Tibial nerve (tissue), 4 donors: ENCODE data around the gene CD81. TPM values are rescaled to one million over a fixed set of nuclear protein-coding genes. Genes with fewer than 3 reads are reported as not detected.

ENCODE experiments used
- DNase-seq, 2 donors: peaks; one replicate each; pipeline ENCODE4 v3.0.0-alpha.2; 2019; ENCODE audit warnings: low spot score in 2 of 2
- H3K27ac ChIP-seq, 4 donors: fragments of 200-600 bp; sonication (generic) in 3 of 4; one replicate each; pipeline ENCODE4 v1.5.1; 2017 to 2019; ENCODE audit warnings: mild to moderate bottlenecking in 1 of 4
- H3K27me3 ChIP-seq, 2 donors: fragments of 200-600 bp; sonication (generic) in 1 of 2; one replicate each; pipeline versions ENCODE4 v1.5.1 to v1.6.0; 2017 to 2019
- H3K36me3 ChIP-seq, 3 donors: fragments of 200-600 bp; sonication (generic); one replicate each; pipeline ENCODE4 v1.5.1; 2018 to 2019
- H3K4me1 ChIP-seq, 4 donors: fragments of 200-600 bp; sonication (generic) in 3 of 4; one replicate each; pipeline ENCODE4 v1.5.1; 2017 to 2019
- H3K4me3 ChIP-seq, 4 donors: fragments of 200-600 bp; sonication (generic) in 3 of 4; one replicate each; pipeline ENCODE4 v1.5.1; 2017 to 2019; ENCODE audit warnings: mild to moderate bottlenecking in 1 of 4, moderate library complexity in 1 of 4
- H3K9me3 ChIP-seq, 4 donors: fragments of 200-600 bp; sonication (generic) in 3 of 4; one replicate each; pipeline ENCODE4 v1.5.1; 2017 to 2019
- CTCF ChIP-seq, 5 experiments: fragments of 200-600 bp in 3 of 5; fragments of 450-650 bp in 2 of 5; sonication (generic) in 3 of 5; IDR thresholded peaks; one replicate each; pipeline ENCODE4 v1.5.1; 2016 to 2019; ENCODE audit warnings: antibody characterized with exemption in 5 of 5, mild to moderate bottlenecking in 3 of 5, moderate library complexity in 2 of 5
- EP300 ChIP-seq, 2 donors: sonication (generic); formaldehyde crosslinking; IDR thresholded peaks; one replicate each; pipeline ENCODE4 v1.6.1; 2017; ENCODE audit warnings: antibody characterized with exemption in 2 of 2, mild to moderate bottlenecking in 1 of 2
- POLR2A ChIP-seq, 2 donors: fragments of 450-650 bp; IDR thresholded peaks; one replicate each; pipeline ENCODE4 v1.6.1; 2017; ENCODE audit warnings: antibody characterized with exemption in 2 of 2, mild to moderate bottlenecking in 2 of 2, moderate library complexity in 2 of 2
- WGBS, 2 donors: methylation state at CpG; one replicate each; pipeline ENCODE4 v1.1.5; 2018; 5-methylcytosine and 5-hydroxymethylcytosine counted together
- total RNA-seq, 4 donors: library from RNA; depleted of rRNA; stranded (reverse); fragments of >200 nt; gene quantifications; one replicate each; pipeline ENCODE4 v1.1.0, GENCODE V29; 2016

The CD81 gene
- total RNA-seq, 4 donors from 2014 or later, result 650 to 822 (median 674) TPM

GRCh38 chr11:2426826-2427521, 49.9 kb downstream of the CD81 start:
- no peaks in the 10 kb centered on the region for H3K27me3 ChIP-seq
- H3K4me1 ChIP-seq, result no peaks in the 10 kb centered on the region
- H3K27ac ChIP-seq, result no peak overlapping the region
- no peaks in the 10 kb centered on the region for H3K36me3 ChIP-seq
- 87 to 89% methylated on average over 12 to 14 of the region's 14 CpGs for WGBS, 2 donors
- TF ChIP-seq EP300 (IDR thresholded peaks at IDR 0.05) (no peak), CTCF (IDR thresholded peaks at IDR 0.05) (no peak), POLR2A (IDR thresholded peaks at IDR 0.05) (no peak)
- no peak overlapping the region for H3K4me3 ChIP-seq
- no peak for DNase-seq
- H3K9me3 ChIP-seq, result no peaks in the 10 kb centered on the region

- no peaks in the 10 kb centered on the region for H3K36me3 ChIP-seq
- no peak overlapping the region for H3K4me3 ChIP-seq
- no peaks in the 10 kb centered on the region for H3K9me3 ChIP-seq
- no peak for DNase-seq
- 58 to 83% methylated on average over 3 to 9 of the region's 12 CpGs for WGBS, 2 donors
- no peaks in the 10 kb centered on the region for H3K4me1 ChIP-seq
- H3K27me3 ChIP-seq, result no peaks in the 10 kb centered on the region
- TF ChIP-seq EP300 (IDR thresholded peaks at IDR 0.05) (no peak), CTCF (IDR thresholded peaks at IDR 0.05) (no peak), POLR2A (IDR thresholded peaks at IDR 0.05) (no peak)
- no peak overlapping the region for H3K27ac ChIP-seq
Measured at GRCh38 chr11:2427721-2428321, 50.7 kb downstream of the CD81 start.

GRCh38 chr11:2428322-2428795, 51.2 kb downstream of the CD81 start:
- no peaks in the 10 kb centered on the region for H3K9me3 ChIP-seq
- no peaks in the 10 kb centered on the region for H3K27me3 ChIP-seq
- H3K36me3 ChIP-seq, result no peaks in the 10 kb centered on the region
- 59 to 61% methylated on average over 8 of the region's 8 CpGs for WGBS, 2 donors
- H3K4me3 ChIP-seq, result no peak overlapping the region
- H3K27ac ChIP-seq, result no peak overlapping the region
- DNase-seq, result peak; percentile 68 to 87
- TF ChIP-seq CTCF (IDR thresholded peaks at IDR 0.05), result peak; percentile 57 to 85 (median 83)
- no peak for TF ChIP-seq EP300 (IDR thresholded peaks at IDR 0.05)
- no peaks in the 10 kb centered on the region for H3K4me1 ChIP-seq

GRCh38 chr11:2431395-2431794, 54.3 kb downstream of the CD81 start:
- Histone ChIP-seq H3K4me3 (no peak overlapping the region), H3K9me3 (no peaks in the 10 kb centered on the region), H3K4me1 (no peaks in the 10 kb centered on the region), H3K36me3 (no peaks in the 10 kb centered on the region), H3K27ac (no peak overlapping the region), H3K27me3 (peaks cover 0 to 5% of the 10 kb centered on the region in 2 donors)
- WGBS, 2 donors, result 78 to 90% methylated on average over 1 of the region's 1 CpG
- TF ChIP-seq EP300 (IDR thresholded peaks at IDR 0.05), result no peak
- TF ChIP-seq CTCF (IDR thresholded peaks at IDR 0.05), result no peak
- no peak for TF ChIP-seq POLR2A (IDR thresholded peaks at IDR 0.05)
- DNase-seq, result no peak

GRCh38 chr11:2432171-2432621, 55.1 kb downstream of the CD81 start:
- WGBS, 2 donors, result 63 to 82% methylated on average over 8 to 11 of the region's 15 CpGs
- TF ChIP-seq EP300 (IDR thresholded peaks at IDR 0.05) (no peak), CTCF (IDR thresholded peaks at IDR 0.05) (no peak), POLR2A (IDR thresholded peaks at IDR 0.05) (no peak)
- Histone ChIP-seq H3K36me3 (no peaks in the 10 kb centered on the region), H3K27ac (no peak overlapping the region), H3K4me1 (no peaks in the 10 kb centered on the region), H3K9me3 (no peaks in the 10 kb centered on the region), H3K27me3 (peaks cover 0 to 12% of the 10 kb centered on the region in 2 donors), H3K4me3 (no peak overlapping the region)
- no peak for DNase-seq
